PFSK-1 (cell line): ENCODE data around the gene LRRC26.

Experiments used
- FOXP2 ChIP-seq: optimal IDR thresholded peaks from 2 replicates; pipeline ENCODE3; 2011; ENCODE audit warnings: borderline replicate concordance, control low read depth, inconsistent platforms; ENCODE audit not compliant: insufficient read depth; ENCODE audit errors: extremely low read length, extremely low read depth
- POLR2AphosphoS5 ChIP-seq: IDR thresholded peaks from 2 replicates; pipeline ENCODE4 v1.6.1; 2012; ENCODE audit warnings: low read depth, mild to moderate bottlenecking, control low read depth, low read length, moderate library complexity
- SIN3A ChIP-seq: IDR thresholded peaks from 2 replicates; pipeline ENCODE4 v1.6.1; 2012; ENCODE audit warnings: mild to moderate bottlenecking, low read length, moderate library complexity, borderline replicate concordance; ENCODE audit not compliant: insufficient read depth
- TAF1 ChIP-seq: IDR thresholded peaks from 2 replicates; pipeline ENCODE4 v1.6.1; 2012; ENCODE audit warnings: low read length, control low read depth, borderline replicate concordance; ENCODE audit not compliant: insufficient read depth
- TF ChIP-seq, protein P1 (sequence below), 2 experiments: IDR thresholded peaks; 2 replicates each; pipeline versions ENCODE4 v1.6.1 to v1.8.0; 2011 to 2012; ENCODE audit warnings: low read depth in 2 of 2, low read length in 2 of 2, control low read depth in 1 of 2, inconsistent platforms in 1 of 2, mild to moderate bottlenecking in 1 of 2, moderate library complexity in 1 of 2; ENCODE audit not compliant: insufficient read depth in 1 of 2

LRRC26 gene

DNA sequence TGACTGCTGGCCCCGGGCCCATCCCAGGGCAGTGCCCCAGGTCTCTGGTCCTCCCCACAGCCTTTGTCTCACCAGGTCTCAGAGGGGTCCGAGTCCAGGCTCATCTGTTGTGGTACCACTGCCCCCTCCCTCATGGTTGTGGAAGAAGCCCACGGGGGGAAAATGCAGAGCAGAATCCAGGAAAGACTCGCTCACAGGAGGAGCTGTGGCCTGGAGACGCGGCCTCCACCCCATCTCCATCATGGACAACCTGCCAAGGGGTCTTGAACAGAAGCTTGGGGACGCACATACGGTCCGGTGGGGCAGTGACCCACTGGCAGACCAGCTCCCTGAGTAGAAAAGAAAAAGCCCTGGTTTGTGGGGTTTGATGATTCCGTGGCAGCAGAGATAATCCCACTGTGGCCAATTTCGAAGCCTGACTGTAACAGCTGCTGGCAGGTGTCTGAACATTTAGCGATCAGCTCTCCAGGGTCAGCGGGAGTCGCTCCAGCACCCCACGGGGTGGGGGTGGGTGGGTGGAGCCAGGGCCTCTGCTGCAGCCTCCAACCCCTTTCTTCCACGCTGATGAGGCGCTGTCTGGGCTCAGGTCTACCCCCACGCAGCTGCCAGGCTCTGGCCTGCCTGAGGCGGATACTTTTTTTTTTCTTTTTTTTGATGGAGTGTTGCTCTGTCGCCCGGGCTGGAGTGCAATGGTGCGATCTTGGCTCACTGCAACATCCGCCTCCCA, 32.8 kb downstream of the LRRC26 start:
- no peak for TF ChIP-seq SIN3A
- TF ChIP-seq TAF1, result no peak
- TF ChIP-seq FOXP2, result no peak
- TF ChIP-seq, protein P1, sequence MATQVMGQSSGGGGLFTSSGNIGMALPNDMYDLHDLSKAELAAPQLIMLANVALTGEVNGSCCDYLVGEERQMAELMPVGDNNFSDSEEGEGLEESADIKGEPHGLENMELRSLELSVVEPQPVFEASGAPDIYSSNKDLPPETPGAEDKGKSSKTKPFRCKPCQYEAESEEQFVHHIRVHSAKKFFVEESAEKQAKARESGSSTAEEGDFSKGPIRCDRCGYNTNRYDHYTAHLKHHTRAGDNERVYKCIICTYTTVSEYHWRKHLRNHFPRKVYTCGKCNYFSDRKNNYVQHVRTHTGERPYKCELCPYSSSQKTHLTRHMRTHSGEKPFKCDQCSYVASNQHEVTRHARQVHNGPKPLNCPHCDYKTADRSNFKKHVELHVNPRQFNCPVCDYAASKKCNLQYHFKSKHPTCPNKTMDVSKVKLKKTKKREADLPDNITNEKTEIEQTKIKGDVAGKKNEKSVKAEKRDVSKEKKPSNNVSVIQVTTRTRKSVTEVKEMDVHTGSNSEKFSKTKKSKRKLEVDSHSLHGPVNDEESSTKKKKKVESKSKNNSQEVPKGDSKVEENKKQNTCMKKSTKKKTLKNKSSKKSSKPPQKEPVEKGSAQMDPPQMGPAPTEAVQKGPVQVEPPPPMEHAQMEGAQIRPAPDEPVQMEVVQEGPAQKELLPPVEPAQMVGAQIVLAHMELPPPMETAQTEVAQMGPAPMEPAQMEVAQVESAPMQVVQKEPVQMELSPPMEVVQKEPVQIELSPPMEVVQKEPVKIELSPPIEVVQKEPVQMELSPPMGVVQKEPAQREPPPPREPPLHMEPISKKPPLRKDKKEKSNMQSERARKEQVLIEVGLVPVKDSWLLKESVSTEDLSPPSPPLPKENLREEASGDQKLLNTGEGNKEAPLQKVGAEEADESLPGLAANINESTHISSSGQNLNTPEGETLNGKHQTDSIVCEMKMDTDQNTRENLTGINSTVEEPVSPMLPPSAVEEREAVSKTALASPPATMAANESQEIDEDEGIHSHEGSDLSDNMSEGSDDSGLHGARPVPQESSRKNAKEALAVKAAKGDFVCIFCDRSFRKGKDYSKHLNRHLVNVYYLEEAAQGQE (IDR thresholded peaks at IDR 0.05; ENCODE audit: insufficient read depth in 1 of 2, low read depth in 2 of 2, low read length in 2 of 2), result no peak
- no peak for TF ChIP-seq POLR2AphosphoS5

DNA sequence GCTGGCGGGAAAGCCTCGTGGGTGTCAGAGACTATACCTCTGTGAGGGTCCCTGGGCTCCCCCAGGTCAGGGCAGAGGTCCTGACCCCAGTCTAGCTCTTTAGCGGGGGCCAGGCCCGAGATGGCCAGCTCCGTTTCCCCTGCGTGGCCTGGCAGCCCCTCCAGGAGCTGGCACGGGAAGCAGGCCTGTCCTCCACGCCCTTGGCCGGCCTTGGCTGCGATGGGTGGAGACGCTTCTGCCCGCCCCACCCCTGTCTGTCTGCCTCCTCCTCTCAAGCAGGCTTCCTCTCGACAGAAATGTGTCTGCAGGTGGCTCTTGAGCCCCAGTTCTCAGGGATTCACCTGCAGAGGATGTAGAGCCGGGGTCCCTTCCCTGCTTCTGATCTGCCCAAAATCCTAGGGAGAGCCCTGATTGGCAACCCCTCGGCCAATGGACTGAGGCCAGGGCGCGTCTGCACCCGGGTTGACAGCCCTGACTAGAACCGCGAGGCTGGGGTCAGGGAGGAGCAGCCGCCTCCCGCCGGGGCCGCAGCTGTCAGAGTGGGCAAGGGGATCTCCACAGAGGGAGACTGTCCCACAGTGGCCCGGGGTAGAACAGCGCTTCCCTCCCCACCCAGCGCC, 33.5 kb downstream of the LRRC26 start:
- TF ChIP-seq, protein P1 (IDR thresholded peaks at IDR 0.05; ENCODE audit: insufficient read depth in 1 of 2, low read depth in 2 of 2, low read length in 2 of 2), result no peak
- TF ChIP-seq FOXP2, result no peak
- no peak for TF ChIP-seq POLR2AphosphoS5
- no peak for TF ChIP-seq SIN3A
- TF ChIP-seq TAF1, result no peak

DNA sequence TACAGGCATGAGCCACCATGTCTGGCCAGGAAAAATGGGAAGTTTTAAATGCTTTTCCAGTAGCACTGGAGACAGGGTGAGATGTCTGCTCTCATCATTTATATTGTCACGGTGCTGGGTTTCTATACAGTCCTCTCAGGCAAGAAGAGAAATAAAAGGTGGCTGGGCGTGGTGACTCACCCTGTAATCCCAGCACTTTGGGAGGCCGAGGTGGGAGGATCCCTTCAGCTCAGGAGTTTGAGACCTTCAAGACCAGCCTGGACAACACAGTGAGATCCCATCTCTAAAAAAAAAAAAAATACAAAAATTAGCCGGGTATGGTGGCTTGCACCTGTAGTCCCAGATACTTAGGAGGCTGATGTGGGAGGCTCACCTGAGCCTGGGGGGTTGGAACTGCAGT, 35.7 kb downstream of the LRRC26 start:
- TF ChIP-seq TAF1 (no peak), POLR2AphosphoS5 (no peak), SIN3A (no peak), FOXP2 (no peak)
- TF ChIP-seq, protein P1 (IDR thresholded peaks at IDR 0.05; ENCODE audit: insufficient read depth in 1 of 2, low read depth in 2 of 2, low read length in 2 of 2), result no peak

DNA sequence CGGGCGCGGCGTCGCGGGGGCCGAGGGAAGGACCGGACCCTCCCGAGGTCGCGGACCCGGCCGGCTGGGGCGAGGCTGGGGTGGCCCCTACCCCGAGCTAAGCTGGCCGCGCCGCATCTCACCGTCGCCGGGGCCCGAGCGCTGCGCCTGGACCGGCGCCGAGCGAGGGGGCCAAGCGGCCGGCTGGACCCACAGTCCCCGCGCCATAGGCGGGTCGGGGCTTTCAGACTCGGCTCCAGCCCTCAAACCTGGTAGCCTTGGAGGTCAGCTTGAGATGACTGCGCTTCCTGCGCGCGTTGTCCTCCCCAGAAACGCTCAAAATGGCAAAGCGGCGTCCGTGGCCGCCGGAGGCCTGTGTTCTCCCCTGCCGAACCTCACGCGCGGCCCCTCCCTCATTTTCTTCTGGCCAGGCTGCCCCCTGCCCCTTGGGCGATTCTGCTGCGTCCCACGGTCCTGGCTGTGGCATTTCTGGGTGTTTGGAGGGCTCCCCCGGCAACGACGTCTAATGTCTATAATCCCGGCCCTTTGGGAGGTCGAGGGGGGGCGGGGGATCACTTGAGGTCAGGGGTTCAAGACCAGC, 39.6 kb downstream of the LRRC26 start:
- TF ChIP-seq POLR2AphosphoS5 (no peak), FOXP2 (no peak), TAF1 (no peak), SIN3A (no peak)
- TF ChIP-seq, protein P1 (IDR thresholded peaks at IDR 0.05; ENCODE audit: insufficient read depth in 1 of 2, low read depth in 2 of 2, low read length in 2 of 2), result no peak
